Measurements from ENCODE around the gene CAMK2D. TPM values are rescaled to one million over a fixed set of nuclear protein-coding genes. Genes with fewer than 3 reads are reported as not detected.
A peak's percentile ranks its signal among the peaks of the same experiment; 100 is the strongest.

The CAMK2D gene
- total and polyA plus RNA-seq, 8 donors, result 8.8 to 155 (median 64.5) TPM

DNA sequence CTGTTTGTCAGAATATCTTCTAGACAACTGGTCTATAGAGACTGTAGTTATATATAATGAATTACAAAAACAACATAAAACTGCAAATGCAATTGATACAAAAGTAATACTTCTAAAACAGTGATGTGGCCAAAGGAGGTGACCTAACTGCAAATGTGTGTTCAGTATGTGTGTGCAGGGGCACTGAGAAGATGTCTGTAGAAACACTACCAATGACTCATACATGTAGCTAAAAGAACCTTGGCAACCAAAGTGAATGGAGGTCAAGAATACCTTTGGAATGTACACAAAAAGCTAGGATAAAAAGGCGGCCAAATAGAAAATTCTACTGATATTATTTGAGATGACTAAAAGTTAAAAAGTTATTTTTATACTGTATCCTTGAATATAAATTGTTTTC is 261.8 kb downstream of the CAMK2D start:
- TF ChIP-seq POLR2AphosphoS5 (IDR thresholded peaks at IDR 0.05), result peak in 1 of 3 donors; percentile 33
- no peak for TF ChIP-seq POLR2A (IDR thresholded peaks at IDR 0.05)
- TF ChIP-seq EP300 (IDR thresholded peaks at IDR 0.05), result no peak
- intact Hi-C loops (cut with DNase I; ENCODE audit: low total_unique reads), result no loop called here
- Histone ChIP-seq H3K27ac (no peak overlapping the region), H3K4me3 (no peak overlapping the region), H3K4me1 (peaks cover 0 to 11% (median 0%) of the 10 kb centered on the region in 4 donors), H3K9me3 (peaks cover 0 to 3% (median 0%) of the 10 kb centered on the region in 4 donors), H3K36me3 (peaks cover 4 to 38% (median 25%) of the 10 kb centered on the region in 4 donors), H3K27me3 (no peaks in the 10 kb centered on the region)
- DNase-seq, result peak in 1 of 2 donors; percentile 56
- 38 to 68% (median 40%) methylated on average over 1 of the region's 1 CpG for WGBS, 5 donors

DNA sequence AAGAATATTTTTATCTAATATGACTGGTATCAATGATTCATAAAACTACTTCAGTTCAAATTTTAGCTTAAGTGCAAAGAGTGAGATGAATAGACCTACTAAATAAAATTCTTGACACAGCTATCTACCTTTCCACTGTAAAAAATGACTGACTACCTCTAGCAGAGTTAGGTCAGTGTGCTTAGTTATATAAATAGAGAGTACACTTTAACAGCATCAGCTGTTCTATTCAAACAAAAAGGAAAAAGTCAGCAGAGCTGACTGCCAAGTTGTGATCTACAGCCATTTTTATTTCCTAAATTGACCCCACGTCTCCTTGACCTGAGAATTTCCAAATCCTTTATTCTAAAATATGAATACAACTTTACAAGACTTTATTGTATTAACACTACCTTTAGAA is 262.4 kb downstream of the CAMK2D start:
- Histone ChIP-seq H3K4me1 (peaks cover 0 to 11% (median 0%) of the 10 kb centered on the region in 4 donors), H3K36me3 (peaks cover 4 to 36% (median 26%) of the 10 kb centered on the region in 4 donors), H3K27me3 (no peaks in the 10 kb centered on the region), H3K9me3 (peaks cover 0 to 4% (median 0%) of the 10 kb centered on the region in 4 donors), H3K4me3 (no peak overlapping the region), H3K27ac (no peak overlapping the region)
- TF ChIP-seq EP300 (IDR thresholded peaks at IDR 0.05), result no peak
- intact Hi-C loops (cut with DNase I; ENCODE audit: low total_unique reads), result no loop called here
- whole genome bisulfite sequencing, 5 donors, result 70 to 95% (median 80%) methylated on average over 1 of the region's 1 CpG
- DNase-seq, result no peak

GRCh38 chr4:113497154-113497884 is 264.2 kb downstream of the CAMK2D start:
- Histone ChIP-seq H3K9me3 (peaks cover 0 to 4% (median 0%) of the 10 kb centered on the region in 4 donors), H3K4me1 (peaks cover 0 to 11% (median 0%) of the 10 kb centered on the region in 4 donors), H3K36me3 (peaks cover 4 to 32% (median 23%) of the 10 kb centered on the region in 4 donors), H3K27me3 (no peaks in the 10 kb centered on the region), H3K4me3 (no peak overlapping the region), H3K27ac (no peak overlapping the region)
- no peak for DNase-seq
- 76 to 86% (median 83%) methylated on average over 3 of the region's 3 CpGs for WGBS, 5 donors
- TF ChIP-seq, protein P1, sequence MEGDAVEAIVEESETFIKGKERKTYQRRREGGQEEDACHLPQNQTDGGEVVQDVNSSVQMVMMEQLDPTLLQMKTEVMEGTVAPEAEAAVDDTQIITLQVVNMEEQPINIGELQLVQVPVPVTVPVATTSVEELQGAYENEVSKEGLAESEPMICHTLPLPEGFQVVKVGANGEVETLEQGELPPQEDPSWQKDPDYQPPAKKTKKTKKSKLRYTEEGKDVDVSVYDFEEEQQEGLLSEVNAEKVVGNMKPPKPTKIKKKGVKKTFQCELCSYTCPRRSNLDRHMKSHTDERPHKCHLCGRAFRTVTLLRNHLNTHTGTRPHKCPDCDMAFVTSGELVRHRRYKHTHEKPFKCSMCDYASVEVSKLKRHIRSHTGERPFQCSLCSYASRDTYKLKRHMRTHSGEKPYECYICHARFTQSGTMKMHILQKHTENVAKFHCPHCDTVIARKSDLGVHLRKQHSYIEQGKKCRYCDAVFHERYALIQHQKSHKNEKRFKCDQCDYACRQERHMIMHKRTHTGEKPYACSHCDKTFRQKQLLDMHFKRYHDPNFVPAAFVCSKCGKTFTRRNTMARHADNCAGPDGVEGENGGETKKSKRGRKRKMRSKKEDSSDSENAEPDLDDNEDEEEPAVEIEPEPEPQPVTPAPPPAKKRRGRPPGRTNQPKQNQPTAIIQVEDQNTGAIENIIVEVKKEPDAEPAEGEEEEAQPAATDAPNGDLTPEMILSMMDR (IDR thresholded peaks at IDR 0.05), result no peak
- TF ChIP-seq EP300 (IDR thresholded peaks at IDR 0.05) (no peak), POLR2A (IDR thresholded peaks at IDR 0.05) (no peak), POLR2AphosphoS5 (IDR thresholded peaks at IDR 0.05) (no peak)
- intact Hi-C loops (cut with DNase I; ENCODE audit: low total_unique reads), result no loop called here

- 49 to 74% (median 69%) methylated on average over 2 of the region's 2 CpGs for WGBS, 5 donors
- no peak for DNase-seq
- H3K27ac ChIP-seq, result no peak overlapping the region
- intact Hi-C loops (cut with DNase I; ENCODE audit: low total_unique reads), result no loop called here
- peaks cover 4 to 32% (median 23%) of the 10 kb centered on the region in 4 donors for H3K36me3 ChIP-seq
- TF ChIP-seq POLR2A (IDR thresholded peaks at IDR 0.05) (no peak), POLR2AphosphoS5 (IDR thresholded peaks at IDR 0.05) (no peak), EP300 (IDR thresholded peaks at IDR 0.05) (no peak)
- TF ChIP-seq, protein P1 (IDR thresholded peaks at IDR 0.05), result no peak
- no peaks in the 10 kb centered on the region for H3K27me3 ChIP-seq
- H3K4me3 ChIP-seq, result no peak overlapping the region
- H3K4me1 ChIP-seq, result peaks cover 0 to 11% (median 0%) of the 10 kb centered on the region in 4 donors
- peaks cover 0 to 4% (median 0%) of the 10 kb centered on the region in 4 donors for H3K9me3 ChIP-seq
These were observed 264.8 kb downstream of the CAMK2D start for GRCh38 chr4:113496698-113497097.

DNA sequence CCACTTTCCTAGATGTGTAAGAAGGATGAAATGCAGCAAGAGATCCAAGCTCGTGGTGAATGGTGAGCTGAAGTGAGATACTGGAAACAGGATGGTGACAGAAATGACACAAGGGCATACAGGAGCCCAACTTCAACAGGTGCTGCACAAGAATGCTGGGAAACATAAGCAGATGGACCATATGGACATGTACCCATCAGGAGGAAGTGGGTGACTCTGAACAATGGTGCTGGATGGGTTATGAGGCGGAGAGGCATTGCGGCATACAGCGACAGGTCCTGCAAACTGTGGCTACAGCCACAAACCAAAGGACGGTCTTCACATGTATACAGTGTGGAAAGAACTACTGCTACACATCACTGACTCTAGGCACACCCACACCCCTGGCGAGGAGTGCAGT is 265.7 kb downstream of the CAMK2D start:
- Histone ChIP-seq H3K36me3 (peaks cover 4 to 32% (median 23%) of the 10 kb centered on the region in 4 donors), H3K27ac (no peak overlapping the region), H3K4me1 (peaks cover 0 to 11% (median 0%) of the 10 kb centered on the region in 4 donors), H3K27me3 (no peaks in the 10 kb centered on the region), H3K4me3 (no peak overlapping the region), H3K9me3 (peaks cover 0 to 4% (median 0%) of the 10 kb centered on the region in 4 donors)
- no peak for DNase-seq
- 97 to 98% (median 98%) methylated on average over 6 of the region's 6 CpGs for WGBS, 5 donors
- intact Hi-C loops (cut with DNase I; ENCODE audit: low total_unique reads), result no loop called here
- no peak for TF ChIP-seq POLR2A (IDR thresholded peaks at IDR 0.05)

DNA sequence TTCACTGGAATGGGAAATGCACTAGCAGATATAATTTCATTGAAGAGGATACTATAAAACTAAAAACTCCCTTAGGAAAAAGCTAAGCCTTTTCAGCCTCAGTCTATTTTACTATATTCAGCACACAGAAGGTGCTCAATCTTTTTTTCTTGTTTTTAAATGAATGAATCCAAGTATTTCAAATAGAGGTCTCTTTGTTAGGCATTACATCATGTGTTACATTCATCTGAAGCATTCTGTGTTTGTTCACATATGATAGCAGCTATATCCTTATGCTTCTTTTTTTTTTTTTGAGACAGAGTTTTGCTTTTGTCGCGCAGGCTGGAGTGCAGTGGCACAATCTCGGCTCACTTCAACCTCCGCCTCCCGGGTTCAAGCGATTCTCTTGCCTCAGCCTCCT is 278.4 kb downstream of the CAMK2D start:
- no peak for DNase-seq
- TF ChIP-seq, protein P1 (IDR thresholded peaks at IDR 0.05), result no peak
- no peak for TF ChIP-seq EP300 (IDR thresholded peaks at IDR 0.05)
- no peak for TF ChIP-seq POLR2A (IDR thresholded peaks at IDR 0.05)
- no peak for TF ChIP-seq POLR2AphosphoS5 (IDR thresholded peaks at IDR 0.05)

More for the DNA sequence above, 278.4 kb downstream of the CAMK2D start:
- no peaks in the 10 kb centered on the region for H3K27me3 ChIP-seq
- intact Hi-C loops (cut with DNase I; ENCODE audit: low total_unique reads), result no loop called here
- H3K4me3 ChIP-seq, result no peak overlapping the region
- no peaks in the 10 kb centered on the region for H3K4me1 ChIP-seq
- no peaks in the 10 kb centered on the region for H3K9me3 ChIP-seq
- WGBS, 5 donors, result 95 to 100% (median 97%) methylated on average over 6 of the region's 6 CpGs
- H3K36me3 ChIP-seq, result peaks cover 0 to 11% (median 5%) of the 10 kb centered on the region in 4 donors
- no peak overlapping the region for H3K27ac ChIP-seq

Data from stomach (tissue), 9 donors.